ENCODE results near the gene COG1.

The COG1 gene

GRCh38 chr17:73199751-73200317 lies 7.0 kb downstream of the COG1 start:
- DNase-seq = no peak

- no peak for DNase-seq
Observed at GRCh38 chr17:73200476-73200875, 7.6 kb downstream of the COG1 start.

- DNase-seq = no peak
Observed at GRCh38 chr17:73201215-73202069, 8.6 kb downstream of the COG1 start.

- DNase-seq = peak; percentile 24
Observed at GRCh38 chr17:73203135-73203787, 10.4 kb downstream of the COG1 start.

- DNase-seq = no peak
Observed at GRCh38 chr17:73203788-73204479, 11.1 kb downstream of the COG1 start.

GRCh38 chr17:73205459-73205961 lies 12.7 kb downstream of the COG1 start:
- peak; percentile 96 for DNase-seq

GRCh38 chr17:73208139-73208827 lies 15.4 kb downstream of the COG1 start:
- no peak for DNase-seq

- no peak for DNase-seq
Observed at GRCh38 chr17:73209436-73209835, 16.6 kb downstream of the COG1 start.

GRCh38 chr17:73210002-73210678 lies 17.3 kb downstream of the COG1 start:
- no peak for DNase-seq

- no peak for DNase-seq
Observed at GRCh38 chr17:73211745-73212144, 18.9 kb downstream of the COG1 start.

GRCh38 chr17:73214008-73214407 lies 21.2 kb downstream of the COG1 start:
- no peak for DNase-seq

- DNase-seq = no peak
Observed at GRCh38 chr17:73214851-73215250, 22.0 kb downstream of the COG1 start.

GRCh38 chr17:73215447-73215846 lies 22.6 kb downstream of the COG1 start:
- no peak for DNase-seq

GRCh38 chr17:73223626-73224230 lies 30.9 kb downstream of the COG1 start:
- no peak for DNase-seq

GRCh38 chr17:73224237-73224636 lies 31.4 kb downstream of the COG1 start:
- no peak for DNase-seq

- no peak for DNase-seq
Observed at GRCh38 chr17:73224663-73225305, 31.9 kb downstream of the COG1 start.

GRCh38 chr17:73226556-73227172 lies 33.8 kb downstream of the COG1 start:
- no peak for DNase-seq

- DNase-seq = no peak
Observed at GRCh38 chr17:73227379-73227778, 34.5 kb downstream of the COG1 start.

GRCh38 chr17:73227944-73228343 lies 35.1 kb downstream of the COG1 start:
- DNase-seq = no peak

GRCh38 chr17:73228748-73229236 lies 35.9 kb downstream of the COG1 start:
- peak; percentile 26 for DNase-seq
